ENCODE results near the gene PLA1A. TPM values are rescaled to one million over a fixed set of nuclear protein-coding genes. Genes with fewer than 3 reads are reported as not detected.

The PLA1A gene
- total RNA-seq, 2 donors from 2014 or later, result 4.4 TPM; not detected in 1

DNA sequence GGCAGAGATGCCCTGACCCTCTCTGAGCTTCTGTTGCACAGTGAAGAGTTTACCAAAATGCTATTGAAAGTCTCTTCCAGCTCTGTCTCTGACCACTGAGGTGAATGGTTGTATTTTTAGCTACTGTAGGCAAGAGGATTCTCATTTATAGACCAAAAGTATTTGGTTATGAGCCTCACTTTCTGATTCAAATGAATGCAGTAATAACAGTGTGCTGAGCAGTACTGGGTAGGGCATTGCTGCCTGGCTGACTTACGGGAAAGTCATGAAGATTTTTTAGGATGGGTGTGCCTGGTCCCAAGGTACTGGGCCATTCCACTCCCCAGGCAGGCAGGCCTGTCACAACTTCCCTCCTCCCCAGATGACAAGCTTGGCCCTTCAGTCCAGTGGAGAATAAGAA, 15.5 kb downstream of the PLA1A start:
- WGBS, 2 donors, result 80 to 82% methylated on average over 1 of the region's 1 CpG
- TF ChIP-seq CTCF (IDR thresholded peaks at IDR 0.05), result no peak
- TF ChIP-seq POLR2A (IDR thresholded peaks at IDR 0.05), result no peak
- Histone ChIP-seq H3K27ac (no peak overlapping the region), H3K27me3 (no peaks in the 10 kb centered on the region), H3K36me3 (replicated peaks in 1 of 2; ENCODE audit: insufficient read depth in 1 of 2, low read depth in 2 of 2) (no peaks in the 10 kb centered on the region), H3K4me3 (no peak overlapping the region), H3K9me3 (no peaks in the 10 kb centered on the region), H3K4me1 (no peaks in the 10 kb centered on the region)
- ATAC-seq, result no peak
- intact Hi-C loops (cut with DNase I), result no loop called here
- DNase-seq, result no peak

GRCh38 chr3:119613872-119614271, 16.2 kb downstream of the PLA1A start:
- Histone ChIP-seq H3K27ac (no peak overlapping the region), H3K9me3 (no peaks in the 10 kb centered on the region), H3K4me3 (no peak overlapping the region), H3K36me3 (replicated peaks in 1 of 2; ENCODE audit: insufficient read depth in 1 of 2, low read depth in 2 of 2) (no peaks in the 10 kb centered on the region), H3K4me1 (no peaks in the 10 kb centered on the region), H3K27me3 (no peaks in the 10 kb centered on the region)
- WGBS, 2 donors, result 85 to 97% methylated on average over 4 of the region's 4 CpGs
- ATAC-seq, result no peak
- DNase-seq, result no peak
- no peak for TF ChIP-seq CTCF (IDR thresholded peaks at IDR 0.05)
- TF ChIP-seq POLR2A (IDR thresholded peaks at IDR 0.05), result no peak
- intact Hi-C loops (cut with DNase I), result no loop called here

DNA sequence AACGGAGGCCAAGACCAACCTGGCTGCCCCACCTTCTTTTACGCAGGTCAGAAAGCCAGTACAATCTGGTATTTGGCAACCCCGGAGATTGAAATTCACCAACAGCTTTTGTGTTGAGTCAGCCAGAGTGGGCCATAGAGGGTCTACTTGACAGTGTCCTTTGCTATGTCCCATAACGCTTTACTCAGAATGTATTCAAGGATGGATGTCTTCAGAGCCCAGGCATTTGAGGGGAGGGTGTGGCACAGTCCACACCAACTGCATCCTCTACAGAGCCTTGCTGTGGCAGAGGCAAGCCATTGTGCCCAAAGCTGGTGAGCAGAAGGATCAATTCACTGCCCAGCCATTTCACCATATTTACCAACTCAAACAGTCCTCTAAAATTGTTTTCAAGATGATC, 18.4 kb downstream of the PLA1A start:
- no peaks in the 10 kb centered on the region for H3K9me3 ChIP-seq
- no peaks in the 10 kb centered on the region for H3K4me1 ChIP-seq
- intact Hi-C loops (cut with DNase I), result no loop called here
- H3K4me3 ChIP-seq, result no peak overlapping the region
- no peaks in the 10 kb centered on the region for H3K27me3 ChIP-seq
- 76 to 81% methylated on average over 4 of the region's 4 CpGs for WGBS, 2 donors
- DNase-seq (no peak), ATAC-seq (no peak)
- TF ChIP-seq CTCF (IDR thresholded peaks at IDR 0.05) (no peak), POLR2A (IDR thresholded peaks at IDR 0.05) (no peak)
- no peaks in the 10 kb centered on the region for H3K36me3 ChIP-seq (replicated peaks in 1 of 2; ENCODE audit: insufficient read depth in 1 of 2, low read depth in 2 of 2)
- no peak overlapping the region for H3K27ac ChIP-seq

DNA sequence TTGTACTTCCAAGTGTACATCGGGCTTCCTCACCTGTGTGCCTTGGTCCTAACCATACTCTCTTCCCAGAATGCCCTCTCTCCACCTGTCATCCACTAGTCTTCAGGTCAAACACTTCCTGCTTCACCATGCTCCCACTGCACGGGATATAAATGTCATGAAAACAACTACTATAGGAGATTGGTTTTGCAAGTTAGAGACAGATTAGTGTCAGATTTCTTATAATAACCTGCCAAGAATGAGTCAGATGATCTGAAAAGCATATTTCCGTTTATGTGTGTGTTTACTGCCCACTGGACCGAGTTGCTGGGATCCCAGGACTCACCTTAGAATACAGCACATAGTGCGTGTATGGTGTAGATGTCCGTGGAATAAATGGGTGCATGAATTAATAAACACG, 21.4 kb downstream of the PLA1A start:
- ATAC-seq (no peak), DNase-seq (no peak)
- Histone ChIP-seq H3K36me3 (replicated peaks in 1 of 2; ENCODE audit: insufficient read depth in 1 of 2, low read depth in 2 of 2) (no peaks in the 10 kb centered on the region), H3K4me3 (no peak overlapping the region), H3K4me1 (no peaks in the 10 kb centered on the region), H3K27me3 (no peaks in the 10 kb centered on the region), H3K27ac (no peak overlapping the region), H3K9me3 (no peaks in the 10 kb centered on the region)
- intact Hi-C loops (cut with DNase I), result no loop called here
- 72 to 74% methylated on average over 7 of the region's 7 CpGs for WGBS, 2 donors
- TF ChIP-seq POLR2A (IDR thresholded peaks at IDR 0.05) (no peak), CTCF (IDR thresholded peaks at IDR 0.05) (no peak)

- TF ChIP-seq CTCF (IDR thresholded peaks at IDR 0.05) (no peak), POLR2A (IDR thresholded peaks at IDR 0.05) (no peak)
- no peaks in the 10 kb centered on the region for H3K27me3 ChIP-seq
- H3K9me3 ChIP-seq, result no peaks in the 10 kb centered on the region
- DNase-seq (no peak), ATAC-seq (no peak)
- no peak overlapping the region for H3K4me3 ChIP-seq
- H3K27ac ChIP-seq, result no peak overlapping the region
- no peaks in the 10 kb centered on the region for H3K36me3 ChIP-seq (replicated peaks in 1 of 2; ENCODE audit: insufficient read depth in 1 of 2, low read depth in 2 of 2)
- 89% methylated on average over 5 of the region's 5 CpGs; no CpG with 5 or more reads in 1 of the 2 donors for WGBS, 2 donors
- no peaks in the 10 kb centered on the region for H3K4me1 ChIP-seq
- intact Hi-C loops (cut with DNase I), result no loop called here
Observed at GRCh38 chr3:119620899-119621298, 23.2 kb downstream of the PLA1A start.
